Measurements from ENCODE around the gene LGALS14. TPM values are rescaled to one million over a fixed set of nuclear protein-coding genes. Genes with fewer than 3 reads are reported as not detected.

The LGALS14 gene
- total and polyA plus RNA-seq, 4 experiments from 2014 or later: 1.0 TPM; not detected in 3

- no peaks in the 10 kb centered on the region for H3K4me1 ChIP-seq (ENCODE audit: insufficient read depth, low read length)
- no peak overlapping the region for H3K27ac Mint-ChIP-seq
- H3K27me3 ChIP-seq (ENCODE audit: insufficient read depth, low read length): no peaks in the 10 kb centered on the region
- ChIA-PET POLR2A (ENCODE audit: partially characterized antibody) (no interaction called here), CTCF (ENCODE audit: partially characterized antibody) (interaction anchor here (1.6 kb wide), 1 partner anchor 10 kb away, joined by 4 read pairs; no protein-coding TSS in a partner anchor)
- H3K4me3 Mint-ChIP-seq: no peak overlapping the region
- H3K27ac ChIP-seq (ENCODE audit: low read depth, low read length): no peak overlapping the region
- no peaks in the 10 kb centered on the region for H3K9me3 Mint-ChIP-seq
- H3K4me1 Mint-ChIP-seq: no peaks in the 10 kb centered on the region
- DNase-seq: no peak
- H3K9me3 ChIP-seq (ENCODE audit: control insufficient read depth in 1 of 2, low read length in 2 of 2): no peaks in the 10 kb centered on the region
- H3K4me3 ChIP-seq (ENCODE audit: low read length in 2 of 2): no peak overlapping the region
- intact Hi-C loops (cut with micrococcal nuclease): no loop called here
- no peaks in the 10 kb centered on the region for H3K36me3 Mint-ChIP-seq
- H3K36me3 ChIP-seq (ENCODE audit: insufficient read depth, low read length): no peaks in the 10 kb centered on the region
- peaks cover 13 to 17% of the 10 kb centered on the region in 2 donors for H3K27me3 Mint-ChIP-seq
Measured at GRCh38 chr19:39754971-39755370, 50.7 kb downstream of the LGALS14 start.

Other genes starting within 250 kb of the LGALS14 start
- 10 to 100 TPM; 47.2 to 49.6 TPM for gene TIMM50, start 223.6 kb upstream of the LGALS14 start, total RNA-seq
- 10 to 100 TPM; 39.1 to 50.4 TPM for gene TIMM50, start 223.6 kb upstream of the LGALS14 start, polyA plus RNA-seq
- gene DLL3, start 205.5 kb upstream of the LGALS14 start, total RNA-seq: under 1 TPM in 1 of 2 experiments, not detected in 1; 0.14 TPM
- gene DLL3, start 205.5 kb upstream of the LGALS14 start, polyA plus RNA-seq: under 1 TPM; 0.16 to 0.19 TPM
- not detected for gene SELENOV, start 189.3 kb upstream of the LGALS14 start, total RNA-seq
- gene SELENOV, start 189.3 kb upstream of the LGALS14 start, polyA plus RNA-seq: not detected
- gene EID2B, start 171.6 kb upstream of the LGALS14 start, total RNA-seq: 1 to 10 TPM; 7.7 to 8.8 TPM
- 1 to 10 TPM; 6.1 to 7.8 TPM for gene EID2B, start 171.6 kb upstream of the LGALS14 start, polyA plus RNA-seq
- gene EID2, start 164.3 kb upstream of the LGALS14 start, total RNA-seq: 10 to 100 TPM; 22.0 to 22.8 TPM
- 10 to 100 TPM; 22.1 to 34.9 TPM for gene EID2, start 164.3 kb upstream of the LGALS14 start, polyA plus RNA-seq
- not detected for gene LGALS13, start 102.0 kb upstream of the LGALS14 start, total RNA-seq
- not detected for gene LGALS13, start 102.0 kb upstream of the LGALS14 start, polyA plus RNA-seq
- gene LGALS16, start 48.6 kb upstream of the LGALS14 start, total RNA-seq: not detected
- gene LGALS16, start 48.6 kb upstream of the LGALS14 start, polyA plus RNA-seq: not detected
- under 1 TPM; 0.58 to 0.96 TPM for gene CLC, start 33.5 kb downstream of the LGALS14 start, total RNA-seq
- under 1 TPM in 1 of 2 donors, not detected in 1; 0.93 TPM for gene CLC, start 33.5 kb downstream of the LGALS14 start, polyA plus RNA-seq
- gene LEUTX, start 74.4 kb downstream of the LGALS14 start, total RNA-seq: not detected
- gene LEUTX, start 74.4 kb downstream of the LGALS14 start, polyA plus RNA-seq: not detected
- gene DYRK1B, start 129.7 kb downstream of the LGALS14 start, total RNA-seq: 10 to 100 TPM; 28.4 to 30.9 TPM
- gene DYRK1B, start 129.7 kb downstream of the LGALS14 start, polyA plus RNA-seq: 10 to 100 TPM in 1 of 2 donors, 1 to 10 TPM in 1; 7.0 to 15.0 TPM
- gene FBL, start 141.9 kb downstream of the LGALS14 start, total RNA-seq: 100 to 1,000 TPM; 282 to 295 TPM
- 100 to 1,000 TPM; 173 to 174 TPM for gene FBL, start 141.9 kb downstream of the LGALS14 start, polyA plus RNA-seq
- gene FCGBP, start 230.2 kb downstream of the LGALS14 start, total RNA-seq: 10 to 100 TPM; 74.4 to 79.4 TPM
- gene FCGBP, start 230.2 kb downstream of the LGALS14 start, polyA plus RNA-seq: under 1 TPM; 0.10 to 0.65 TPM